ENCODE measurements around the gene RALGPS1.

The RALGPS1 gene

DNA sequence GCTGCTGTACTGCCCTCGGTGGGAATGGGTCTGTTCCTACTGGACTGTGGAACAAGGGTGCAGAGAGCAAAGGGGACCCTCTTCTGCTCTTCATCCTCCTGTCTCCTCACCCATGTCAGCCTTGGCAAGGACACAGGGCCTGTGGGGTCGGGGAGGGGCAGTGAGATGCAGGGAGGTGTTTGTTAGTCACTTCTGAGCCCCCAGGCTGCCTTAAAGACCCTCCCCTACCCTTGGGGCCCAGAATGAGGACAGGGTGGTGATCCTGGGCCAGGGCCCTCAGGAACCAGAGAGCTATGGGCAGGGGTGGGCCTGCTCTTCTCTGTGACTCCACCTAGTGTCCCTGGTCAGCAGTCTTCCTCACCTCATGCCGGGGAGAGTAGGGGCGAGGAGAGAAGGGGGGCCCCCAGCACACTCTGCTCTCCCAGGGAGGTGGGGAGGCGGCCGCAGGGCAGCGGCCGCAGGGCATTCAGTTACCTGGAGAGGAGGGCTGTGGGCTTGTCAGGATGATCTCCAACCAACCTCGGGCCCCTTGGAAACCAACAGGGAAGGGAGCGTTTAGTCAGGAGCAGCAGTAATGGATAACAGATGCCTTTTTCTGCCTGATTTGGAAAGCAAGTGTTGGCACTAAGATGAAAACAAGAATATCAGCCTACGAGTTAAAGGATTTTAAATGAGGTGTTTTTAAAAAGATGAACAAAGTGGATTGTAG, 288.0 kb downstream of the RALGPS1 start:
- in situ Hi-C loops (cut with MboI; ENCODE audit: low pct_unique_long_range_greater_than_20kb, low sequenced_read_pairs, unreplicated experiment) = loop anchor here (5.0 kb wide), 1 partner anchor 260 kb away; no protein-coding TSS in a partner anchor
- no peak for DNase-seq (ENCODE audit: low spot score)
- TF ChIP-seq, protein P1, sequence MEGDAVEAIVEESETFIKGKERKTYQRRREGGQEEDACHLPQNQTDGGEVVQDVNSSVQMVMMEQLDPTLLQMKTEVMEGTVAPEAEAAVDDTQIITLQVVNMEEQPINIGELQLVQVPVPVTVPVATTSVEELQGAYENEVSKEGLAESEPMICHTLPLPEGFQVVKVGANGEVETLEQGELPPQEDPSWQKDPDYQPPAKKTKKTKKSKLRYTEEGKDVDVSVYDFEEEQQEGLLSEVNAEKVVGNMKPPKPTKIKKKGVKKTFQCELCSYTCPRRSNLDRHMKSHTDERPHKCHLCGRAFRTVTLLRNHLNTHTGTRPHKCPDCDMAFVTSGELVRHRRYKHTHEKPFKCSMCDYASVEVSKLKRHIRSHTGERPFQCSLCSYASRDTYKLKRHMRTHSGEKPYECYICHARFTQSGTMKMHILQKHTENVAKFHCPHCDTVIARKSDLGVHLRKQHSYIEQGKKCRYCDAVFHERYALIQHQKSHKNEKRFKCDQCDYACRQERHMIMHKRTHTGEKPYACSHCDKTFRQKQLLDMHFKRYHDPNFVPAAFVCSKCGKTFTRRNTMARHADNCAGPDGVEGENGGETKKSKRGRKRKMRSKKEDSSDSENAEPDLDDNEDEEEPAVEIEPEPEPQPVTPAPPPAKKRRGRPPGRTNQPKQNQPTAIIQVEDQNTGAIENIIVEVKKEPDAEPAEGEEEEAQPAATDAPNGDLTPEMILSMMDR (IDR thresholded peaks at IDR 0.05; ENCODE audit: extremely low read depth, insufficient read depth, missing control alignments) = no peak

DNA sequence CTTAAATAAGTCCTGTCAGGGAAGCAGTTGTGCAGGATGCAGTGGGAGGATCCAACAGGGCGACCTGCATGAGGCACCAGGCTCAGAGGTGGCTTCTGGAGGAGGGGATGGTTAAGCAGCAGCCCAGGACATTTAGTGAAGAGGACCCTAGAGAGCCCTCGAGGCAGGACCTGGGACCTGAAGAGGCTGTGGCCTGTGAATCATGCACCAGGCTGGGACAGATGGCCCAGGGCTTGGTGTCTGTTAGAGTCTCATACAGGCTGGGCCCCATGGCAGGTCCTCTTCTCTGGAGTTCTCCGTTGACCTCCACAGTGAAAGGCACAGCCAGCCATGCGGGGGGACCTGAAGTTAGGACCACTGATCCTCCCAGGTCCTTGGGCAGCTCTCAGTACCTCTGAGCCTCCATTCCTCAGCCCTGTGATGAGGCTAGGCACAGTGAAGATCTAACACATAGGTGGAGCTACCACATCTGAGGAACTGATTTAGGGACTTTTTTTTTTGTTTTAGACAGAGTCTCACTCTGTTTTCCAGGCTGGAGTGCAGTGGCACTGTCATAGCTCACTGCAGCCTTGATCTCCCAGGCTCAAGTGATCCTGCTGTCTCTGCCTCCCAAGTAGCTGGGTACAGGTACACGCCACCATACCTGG, 289.2 kb downstream of the RALGPS1 start:
- DNase-seq (ENCODE audit: low spot score) = no peak
- TF ChIP-seq, protein P1 (IDR thresholded peaks at IDR 0.05; ENCODE audit: extremely low read depth, insufficient read depth, missing control alignments) = no peak
- in situ Hi-C loops (cut with MboI; ENCODE audit: low pct_unique_long_range_greater_than_20kb, low sequenced_read_pairs, unreplicated experiment) = loop anchor here (5.0 kb wide), 1 partner anchor 262 kb away; no protein-coding TSS in a partner anchor

DNA sequence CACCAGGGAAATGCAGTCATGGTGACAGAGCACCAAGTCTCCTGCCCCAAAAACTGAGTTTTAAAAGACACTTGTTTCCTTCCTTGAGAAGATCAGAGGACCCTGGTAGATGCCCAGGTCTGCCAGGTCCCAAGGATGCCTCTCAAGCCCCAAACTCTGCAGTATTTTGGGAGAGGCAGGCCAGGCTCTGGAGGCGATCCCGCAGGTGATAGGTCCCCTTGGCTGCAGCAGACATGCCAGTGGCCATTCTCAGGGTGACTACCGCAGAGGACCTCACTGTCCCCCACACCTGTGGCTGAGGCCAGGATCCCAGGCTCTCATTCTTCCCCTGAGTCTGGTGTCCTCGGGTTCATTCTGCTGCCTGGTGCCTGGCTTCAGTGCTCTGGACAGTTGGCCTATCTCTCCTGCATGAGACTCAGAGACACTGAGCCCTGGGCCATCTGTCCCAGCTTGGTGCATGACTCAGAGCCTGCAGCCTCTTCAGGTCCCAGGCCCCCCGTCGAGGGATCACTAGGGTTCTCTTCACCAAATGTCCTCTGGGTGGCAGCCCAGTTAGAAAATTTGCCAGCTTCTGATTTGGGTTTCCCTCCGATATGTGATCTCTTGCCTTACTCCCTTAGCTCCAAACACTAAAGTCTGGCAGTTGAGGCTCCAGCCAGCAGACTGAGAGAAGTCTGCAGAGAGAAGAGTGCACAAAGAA, 290.3 kb downstream of the RALGPS1 start:
- in situ Hi-C loops (cut with MboI; ENCODE audit: low pct_unique_long_range_greater_than_20kb, low sequenced_read_pairs, unreplicated experiment) = loop anchor here (5.0 kb wide), 1 partner anchor 263 kb away; no protein-coding TSS in a partner anchor
- DNase-seq (ENCODE audit: low spot score) = no peak
- TF ChIP-seq, protein P1 (IDR thresholded peaks at IDR 0.05; ENCODE audit: extremely low read depth, insufficient read depth, missing control alignments) = peak; percentile 25

DNA sequence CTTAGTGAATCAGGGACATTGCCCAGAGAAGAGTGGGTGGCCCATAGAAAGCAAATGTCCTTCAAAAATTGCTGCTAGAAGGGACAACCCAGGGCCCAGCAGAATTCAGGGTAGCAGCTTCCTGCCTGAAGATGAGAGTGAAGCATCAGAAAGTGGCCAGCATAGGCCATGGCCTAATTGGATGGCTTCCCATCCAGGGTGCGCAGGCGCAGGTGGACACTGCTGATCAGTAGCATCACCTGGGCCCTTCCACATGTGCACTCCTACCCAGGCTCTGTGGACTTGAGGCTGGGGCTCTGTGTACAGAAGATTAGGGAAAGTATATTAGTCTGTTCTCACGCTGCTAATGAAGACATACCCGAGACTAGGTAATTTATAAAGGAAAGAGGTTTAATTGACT, 291.4 kb downstream of the RALGPS1 start:
- in situ Hi-C loops (cut with MboI; ENCODE audit: low pct_unique_long_range_greater_than_20kb, low sequenced_read_pairs, unreplicated experiment) = no loop called here
- no peak for DNase-seq (ENCODE audit: low spot score)
- TF ChIP-seq, protein P1 (IDR thresholded peaks at IDR 0.05; ENCODE audit: extremely low read depth, insufficient read depth, missing control alignments) = no peak

DNA sequence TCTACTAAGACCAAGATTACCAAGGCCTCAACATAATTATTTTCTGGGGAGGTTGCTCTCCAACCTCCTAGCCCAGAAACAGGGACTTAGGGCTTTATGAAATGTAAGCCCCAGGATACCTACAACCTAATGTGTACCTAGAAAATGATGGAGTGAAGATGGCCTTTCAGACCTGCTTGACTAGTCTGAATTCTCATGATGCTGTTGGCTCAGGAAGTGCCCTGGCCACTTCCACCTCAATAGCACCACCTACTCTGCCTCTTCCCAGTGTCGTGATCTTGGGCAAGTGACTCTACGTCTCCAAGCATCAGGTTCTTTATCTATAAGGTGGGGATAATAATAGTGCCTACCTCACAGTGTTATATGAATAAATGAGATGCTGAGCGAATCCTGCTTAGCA, 292.1 kb downstream of the RALGPS1 start:
- no peak for DNase-seq (ENCODE audit: low spot score)
- in situ Hi-C loops (cut with MboI; ENCODE audit: low pct_unique_long_range_greater_than_20kb, low sequenced_read_pairs, unreplicated experiment) = no loop called here
- TF ChIP-seq, protein P1 (IDR thresholded peaks at IDR 0.05; ENCODE audit: extremely low read depth, insufficient read depth, missing control alignments) = no peak

DNA sequence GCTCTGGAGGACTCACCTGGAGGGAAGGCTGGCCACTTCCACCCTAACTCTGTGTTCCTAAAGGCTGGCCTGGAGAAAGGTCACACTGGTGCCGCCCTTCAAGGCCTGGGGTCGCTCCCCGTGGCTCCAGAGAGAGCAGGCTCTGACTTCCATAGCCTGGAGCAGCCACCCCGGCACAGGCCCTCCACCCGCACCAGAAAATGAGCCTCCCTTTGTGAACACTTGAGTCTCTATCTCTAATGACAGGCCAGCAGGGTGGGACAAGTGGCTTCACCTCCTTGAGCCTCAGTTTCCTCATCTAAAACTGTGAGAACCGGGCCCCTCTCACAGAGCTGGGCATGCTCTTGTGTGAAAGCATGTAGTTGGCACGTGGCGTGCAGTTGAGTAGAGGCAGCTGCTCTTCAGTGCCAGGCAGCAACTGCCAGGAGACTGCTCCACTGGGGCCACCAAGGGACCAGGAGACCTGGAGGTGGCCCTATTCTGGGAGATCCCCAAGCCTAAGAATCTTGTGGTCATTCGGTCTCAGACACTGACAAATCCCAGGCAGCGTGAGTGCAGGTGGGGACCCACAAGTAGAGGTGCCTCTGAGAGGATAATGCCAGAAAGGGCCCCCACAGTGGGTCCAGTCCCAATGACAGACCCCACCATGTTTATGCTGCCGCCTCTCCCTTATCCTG, 293.3 kb downstream of the RALGPS1 start:
- no peak for DNase-seq (ENCODE audit: low spot score)
- in situ Hi-C loops (cut with MboI; ENCODE audit: low pct_unique_long_range_greater_than_20kb, low sequenced_read_pairs, unreplicated experiment) = no loop called here
- TF ChIP-seq, protein P1 (IDR thresholded peaks at IDR 0.05; ENCODE audit: extremely low read depth, insufficient read depth, missing control alignments) = no peak
